AG09319 (cell line): ENCODE measurements around the gene PRKAR1B.

Experiments used
- DNase-seq: peaks from one replicate; pipeline ENCODE4 v3.0.0-alpha.2; 2010; ENCODE audit warnings: low read depth; ENCODE audit errors: extremely low read depth
- TF ChIP-seq, protein P1 (sequence below): IDR thresholded peaks from 2 replicates; pipeline ENCODE4 v1.5.1; 2011; ENCODE audit warnings: low read depth, mild to moderate bottlenecking, inconsistent platforms, low read length, moderate library complexity

PRKAR1B gene

DNA sequence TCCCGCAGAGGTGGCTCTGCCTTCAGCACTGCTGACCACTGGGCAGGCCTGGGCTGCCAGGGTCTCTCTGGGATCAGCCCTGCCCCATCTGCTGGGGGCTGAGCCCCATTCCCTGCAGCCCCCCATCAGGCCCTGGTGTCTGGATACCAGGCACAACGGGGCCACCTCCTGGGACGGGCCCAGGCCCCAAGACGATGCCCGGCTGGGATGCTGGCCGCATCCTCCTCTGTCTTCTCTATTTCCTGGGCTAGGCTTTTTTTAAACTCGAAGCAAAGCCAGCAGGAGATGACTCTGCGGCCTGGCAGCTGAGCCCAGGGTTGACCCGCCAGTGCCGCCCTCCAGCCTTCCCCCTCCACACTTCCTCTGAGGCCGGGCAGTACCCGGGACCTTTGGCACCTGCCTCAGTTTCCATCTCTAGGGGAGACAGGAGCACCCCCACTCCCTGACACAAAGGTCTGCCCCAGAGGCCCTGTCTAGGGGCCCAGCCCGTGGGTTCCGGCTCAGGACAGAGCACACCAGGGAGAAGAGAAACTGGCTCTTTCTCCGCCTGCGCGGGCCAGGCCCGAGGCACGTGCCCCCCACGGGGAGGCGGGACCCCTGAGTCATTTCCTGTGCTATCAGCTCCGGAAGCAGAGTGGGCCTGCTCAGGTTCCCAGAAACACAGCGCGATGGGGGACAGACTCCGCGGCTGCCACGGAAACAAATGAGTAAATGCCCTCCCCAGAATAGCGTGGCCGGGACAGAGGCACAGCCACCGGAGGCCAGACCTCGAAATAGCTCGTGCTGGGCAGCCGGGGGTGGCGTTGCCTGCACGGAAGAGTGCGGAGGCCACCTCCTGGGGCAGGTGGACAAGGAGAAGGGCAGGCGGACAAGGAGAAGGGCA is 122.8 kb downstream of the PRKAR1B start:
- TF ChIP-seq, protein P1, sequence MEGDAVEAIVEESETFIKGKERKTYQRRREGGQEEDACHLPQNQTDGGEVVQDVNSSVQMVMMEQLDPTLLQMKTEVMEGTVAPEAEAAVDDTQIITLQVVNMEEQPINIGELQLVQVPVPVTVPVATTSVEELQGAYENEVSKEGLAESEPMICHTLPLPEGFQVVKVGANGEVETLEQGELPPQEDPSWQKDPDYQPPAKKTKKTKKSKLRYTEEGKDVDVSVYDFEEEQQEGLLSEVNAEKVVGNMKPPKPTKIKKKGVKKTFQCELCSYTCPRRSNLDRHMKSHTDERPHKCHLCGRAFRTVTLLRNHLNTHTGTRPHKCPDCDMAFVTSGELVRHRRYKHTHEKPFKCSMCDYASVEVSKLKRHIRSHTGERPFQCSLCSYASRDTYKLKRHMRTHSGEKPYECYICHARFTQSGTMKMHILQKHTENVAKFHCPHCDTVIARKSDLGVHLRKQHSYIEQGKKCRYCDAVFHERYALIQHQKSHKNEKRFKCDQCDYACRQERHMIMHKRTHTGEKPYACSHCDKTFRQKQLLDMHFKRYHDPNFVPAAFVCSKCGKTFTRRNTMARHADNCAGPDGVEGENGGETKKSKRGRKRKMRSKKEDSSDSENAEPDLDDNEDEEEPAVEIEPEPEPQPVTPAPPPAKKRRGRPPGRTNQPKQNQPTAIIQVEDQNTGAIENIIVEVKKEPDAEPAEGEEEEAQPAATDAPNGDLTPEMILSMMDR, result no peak

DNA sequence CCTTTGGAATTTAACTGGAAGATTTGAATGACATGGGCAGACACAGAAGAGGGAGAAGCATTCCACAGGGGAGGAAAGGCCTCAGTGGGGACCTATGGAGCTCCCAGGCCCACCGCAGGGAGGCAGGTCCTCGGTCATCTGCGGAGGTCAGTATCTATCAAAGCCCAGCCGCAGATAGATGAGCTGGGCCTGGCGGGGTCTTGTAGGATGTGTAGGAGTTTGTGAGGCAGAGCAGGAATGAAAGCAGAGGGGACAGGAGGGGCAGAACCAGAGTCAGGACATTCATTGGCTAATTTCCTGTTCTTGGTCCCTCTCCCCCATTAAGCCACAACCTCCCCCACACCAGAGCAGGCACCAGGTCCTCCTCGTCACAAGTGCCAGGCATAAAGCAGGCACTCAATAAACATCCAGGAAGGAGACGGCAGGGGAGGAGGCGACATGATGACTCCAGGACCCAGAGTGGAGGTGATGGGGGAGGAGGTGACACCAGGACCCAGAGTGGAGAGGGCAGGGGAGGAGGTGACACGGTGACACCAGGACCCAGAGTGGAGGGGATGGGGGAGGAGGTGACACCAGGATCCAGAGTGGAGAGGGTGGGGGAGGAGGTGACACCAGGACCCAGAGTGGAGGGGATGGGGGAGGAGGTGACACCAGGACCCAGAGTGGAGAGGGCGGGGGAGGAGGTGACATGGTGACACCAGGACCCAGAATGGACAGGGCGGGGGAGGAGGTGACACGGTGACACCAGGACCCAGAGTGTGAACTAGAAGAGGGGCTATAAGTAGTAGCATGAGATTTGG is 123.7 kb downstream of the PRKAR1B start:
- TF ChIP-seq, protein P1, result no peak
- no peak for DNase-seq

More for the DNA sequence above, 122.8 kb downstream of the PRKAR1B start:
- no peak for DNase-seq

DNA sequence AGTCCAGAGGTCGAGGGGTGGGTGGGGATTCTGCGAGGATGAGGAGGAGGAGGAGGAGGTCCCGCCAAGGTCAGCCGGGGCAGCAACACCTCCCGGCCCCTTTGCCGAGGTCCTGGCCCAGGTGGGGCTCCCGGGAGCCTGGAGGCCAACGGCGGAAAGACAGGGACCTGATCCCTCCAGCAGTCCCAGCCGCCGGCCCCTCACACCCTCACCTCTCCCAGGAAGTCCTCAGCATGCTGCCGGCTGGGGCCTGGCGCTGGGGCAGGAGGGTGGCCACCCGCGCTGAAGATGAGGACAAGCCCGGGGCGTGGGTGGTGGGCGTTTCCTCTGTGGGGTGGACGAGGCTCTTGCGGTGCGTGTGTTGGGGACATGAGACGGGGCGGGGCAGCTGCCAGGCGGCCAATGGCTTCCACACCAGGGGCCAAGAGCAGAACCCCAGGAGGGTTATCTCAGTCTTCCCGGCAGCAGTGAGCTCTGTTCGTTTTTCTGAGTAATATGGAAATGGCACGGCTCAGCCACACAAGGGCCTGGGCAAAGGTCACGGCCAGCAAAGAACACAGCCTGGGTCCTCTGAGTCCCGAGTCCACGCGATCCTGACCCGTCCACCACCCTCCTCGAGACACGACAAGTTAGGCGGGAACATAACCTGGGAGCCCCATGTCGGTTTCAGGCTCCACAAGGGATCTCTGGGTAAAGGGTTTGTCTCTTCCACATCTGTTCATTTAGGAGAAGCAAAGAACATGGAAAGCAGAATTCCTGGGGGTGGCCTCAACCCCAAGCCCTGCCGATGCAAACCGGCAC is 124.5 kb downstream of the PRKAR1B start:
- no peak for DNase-seq
- TF ChIP-seq, protein P1, result no peak

DNA sequence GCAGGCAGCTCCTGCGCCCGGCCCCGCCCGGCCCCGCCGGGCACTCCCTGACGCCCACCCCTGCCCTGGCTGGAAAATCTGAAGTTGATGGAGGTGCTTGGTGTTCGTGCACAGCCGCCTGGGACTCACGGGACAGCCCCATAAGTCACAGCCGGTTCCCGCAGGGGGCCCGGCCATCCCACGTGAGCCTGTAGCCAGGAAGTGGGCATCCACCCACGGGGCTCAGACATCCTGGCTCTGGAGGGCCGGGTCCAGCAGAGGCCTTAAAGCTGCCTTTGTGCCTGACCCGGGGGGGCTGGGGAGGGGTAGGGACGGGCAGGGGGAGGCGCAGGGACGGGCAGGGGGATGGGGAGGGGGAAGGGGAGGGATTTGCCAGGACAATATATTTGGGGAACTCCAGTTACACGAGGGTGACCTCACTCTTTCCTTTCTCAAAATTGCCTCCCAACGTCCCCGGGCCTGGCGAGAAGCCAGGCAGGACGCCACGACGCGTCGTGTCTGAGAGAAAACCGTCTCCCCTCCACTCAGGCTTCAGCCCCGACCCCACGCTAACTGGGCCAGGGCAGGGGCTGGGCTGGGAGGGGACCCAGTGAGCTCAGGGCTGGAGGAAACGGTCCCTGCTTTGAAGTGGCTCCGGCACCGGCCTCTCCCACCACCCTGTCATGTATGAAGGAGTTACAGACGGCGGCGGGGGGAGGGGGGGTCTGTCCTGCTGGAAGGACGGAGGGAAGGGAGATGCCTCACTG is 125.3 kb downstream of the PRKAR1B start:
- DNase-seq, result no peak
- TF ChIP-seq, protein P1, result no peak

DNA sequence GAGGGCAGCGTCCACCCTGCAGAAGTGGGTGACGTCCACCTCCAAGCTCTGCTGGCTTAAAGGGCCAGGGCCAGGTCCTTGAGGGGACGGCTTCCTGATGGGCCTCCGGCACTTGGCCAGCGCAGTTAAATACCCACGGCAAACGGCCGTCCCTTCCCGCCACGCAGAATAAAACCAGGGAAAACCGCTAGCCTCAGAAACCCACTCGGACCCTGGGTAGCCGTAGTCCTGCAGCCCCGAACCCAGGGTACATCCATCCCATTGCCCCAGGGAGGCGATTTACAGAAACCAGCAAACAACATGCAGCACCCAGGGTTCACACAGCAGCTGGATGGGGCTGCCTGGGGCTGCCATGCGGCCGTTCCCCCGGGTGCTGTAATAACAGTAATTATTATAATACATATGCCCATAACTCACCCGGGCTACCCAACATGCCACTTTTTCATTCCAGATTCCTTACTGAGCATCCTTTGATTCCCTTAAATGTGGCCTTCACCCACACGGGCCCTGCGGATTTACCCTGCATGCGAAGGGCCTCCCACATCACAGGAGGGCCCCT is 126.0 kb downstream of the PRKAR1B start:
- TF ChIP-seq, protein P1, result no peak
- no peak for DNase-seq

DNA sequence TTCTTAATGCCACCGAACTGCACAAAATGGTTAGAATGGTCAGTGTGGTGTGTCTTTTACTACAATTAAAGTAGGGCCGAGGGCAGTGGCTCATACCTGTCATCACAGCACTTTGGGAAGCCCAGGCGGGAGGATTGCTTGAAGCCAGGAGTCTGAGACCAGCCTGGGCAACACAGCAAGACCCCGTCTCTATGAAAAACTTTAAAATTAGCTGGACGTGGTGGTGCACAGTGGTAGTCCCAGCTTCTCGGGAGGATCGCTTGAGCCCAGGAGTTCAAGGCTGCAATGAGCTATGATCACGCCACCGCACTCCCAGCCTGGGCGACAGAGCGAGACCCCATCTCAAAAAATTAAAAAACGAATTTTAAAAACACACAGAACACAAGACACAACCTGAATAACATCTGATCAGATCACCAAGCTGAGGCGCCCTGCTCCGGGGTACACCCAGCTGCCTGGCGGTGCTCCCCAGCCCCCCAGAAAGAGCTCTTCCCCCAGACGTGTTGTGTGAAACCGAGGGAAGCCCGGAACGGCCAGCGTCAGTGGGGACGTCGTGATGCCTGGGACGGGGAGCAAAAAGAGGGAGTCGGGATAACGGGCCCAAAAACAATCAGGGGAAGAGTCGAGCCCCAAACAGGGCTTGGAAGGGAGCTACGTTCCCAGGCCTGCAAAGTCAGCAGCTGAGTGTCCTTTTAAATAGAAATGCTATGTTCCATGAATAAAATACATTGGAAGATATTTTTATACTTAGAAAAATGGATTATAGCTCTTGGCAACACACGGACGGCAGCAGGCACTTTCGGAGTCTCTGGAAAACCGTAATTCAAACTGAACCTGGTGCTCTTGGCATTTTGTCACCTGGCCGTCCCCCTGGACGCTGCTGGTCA is 126.7 kb downstream of the PRKAR1B start:
- TF ChIP-seq, protein P1, result no peak
- DNase-seq, result no peak
